ENCODE measurements around the gene CFHR3. TPM values are rescaled to one million over a fixed set of nuclear protein-coding genes. Genes with fewer than 3 reads are reported as not detected.
"Not testable (repeated sequence)": the region's sequence is repeated elsewhere in the genome, so short reads cannot be mapped to it uniquely, and the experiment has no call there.

CFHR3 gene
- total and polyA plus RNA-seq, 9 of the 15 experiments (the other 6 are each of a cell fraction or from before 2014, with no cell fraction given) = 0.14 to 0.47 (median 0.24) TPM

DNA sequence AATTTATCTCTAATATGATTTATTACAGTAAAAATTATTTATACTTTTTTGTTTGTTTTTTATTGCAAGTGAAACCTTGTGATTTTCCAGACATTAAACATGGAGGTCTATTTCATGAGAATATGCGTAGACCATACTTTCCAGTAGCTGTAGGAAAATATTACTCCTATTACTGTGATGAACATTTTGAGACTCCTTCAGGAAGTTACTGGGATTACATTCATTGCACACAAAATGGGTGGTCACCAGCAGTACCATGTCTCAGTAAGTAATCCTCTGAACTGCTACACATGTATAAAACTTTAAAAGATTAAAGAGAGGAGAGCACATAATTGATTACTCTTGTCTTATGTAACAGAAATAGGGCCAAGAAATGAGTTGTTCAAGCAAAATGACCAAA lies 4.5 kb downstream of the CFHR3 start (continued):
- no peak for TF ChIP-seq ZNF707 (CRISPR knock-in tag; conservative IDR thresholded peaks at IDR 0.05)
- TF ChIP-seq, protein P1, sequence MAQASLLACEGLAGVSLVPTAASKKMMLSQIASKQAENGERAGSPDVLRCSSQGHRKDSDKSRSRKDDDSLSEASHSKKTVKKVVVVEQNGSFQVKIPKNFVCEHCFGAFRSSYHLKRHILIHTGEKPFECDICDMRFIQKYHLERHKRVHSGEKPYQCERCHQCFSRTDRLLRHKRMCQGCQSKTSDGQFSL (CRISPR knock-in tag; IDR thresholded peaks at IDR 0.05) = no peak
- TF ChIP-seq, protein P1 (tag; IDR thresholded peaks at IDR 0.05) = no peak
- TF ChIP-seq, protein P2, sequence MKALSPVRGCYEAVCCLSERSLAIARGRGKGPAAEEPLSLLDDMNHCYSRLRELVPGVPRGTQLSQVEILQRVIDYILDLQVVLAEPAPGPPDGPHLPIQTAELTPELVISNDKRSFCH (CRISPR knock-in tag; IDR thresholded peaks at IDR 0.05) = no peak
- TF ChIP-seq, protein P2 (tag; IDR thresholded peaks at IDR 0.05) = no peak

DNA sequence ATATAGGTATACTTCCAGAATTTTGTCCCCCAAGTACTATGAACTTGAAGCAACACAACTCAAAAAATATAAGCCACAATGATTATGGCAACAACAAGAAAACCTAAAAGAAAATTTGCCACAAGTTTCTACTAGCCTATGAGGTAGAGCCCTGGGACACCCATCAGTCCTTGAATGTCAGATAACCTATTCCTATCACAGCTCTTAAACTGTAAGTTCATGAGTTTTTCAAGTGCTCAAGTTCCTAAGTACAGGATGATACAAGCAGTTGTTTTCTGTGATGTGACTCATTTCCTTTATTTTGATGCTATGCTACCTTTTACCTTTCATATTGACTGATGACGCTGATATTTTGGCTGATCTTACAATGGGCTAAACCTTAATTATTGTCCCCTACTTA lies 16.6 kb downstream of the CFHR3 start:
- H4K20me1 ChIP-seq (replicated peaks; ENCODE audit: control insufficient read depth, insufficient read depth, low read length); in situ Hi-C loops (cut with MboI); intact Hi-C loops (cut with micrococcal nuclease); H3K9me1 ChIP-seq (ENCODE audit: control insufficient read depth, insufficient read depth, low read length); FAIRE-seq; POLR2A ChIA-PET; H3K4me1 ChIP-seq (replicated peaks in 1 of 2; ENCODE audit: control insufficient read depth in 2 of 2, insufficient read depth in 2 of 2, low read length in 2 of 2); H3K9me3 ChIP-seq (replicated peaks; ENCODE audit: control insufficient read depth, insufficient read depth, low read depth, low read length); H3K4me3 ChIP-seq; BruUV-seq (replicated peaks); DNase-seq (ENCODE audit: extremely low read depth in 1 of 4, low spot score in 3 of 4); ATAC-seq; H3K27me3 ChIP-seq (ENCODE audit: control insufficient read depth in 2 of 2, insufficient read depth in 2 of 2, low read length in 2 of 2); H3K27ac ChIP-seq (ENCODE audit: extremely low read depth, low read depth, low read length); H3K36me3 ChIP-seq (ENCODE audit: control insufficient read depth, insufficient read depth, low read length); H3K4me2 ChIP-seq (ENCODE audit: insufficient read depth, low read length); H3K9ac ChIP-seq (ENCODE audit: insufficient read depth in 1 of 2, low read depth in 2 of 2, low read length in 2 of 2); H2AFZ ChIP-seq (ENCODE audit: low read depth, low read length); CTCF ChIA-PET (ENCODE audit: low intra/inter-chr PET ratio); H3K79me2 ChIP-seq (ENCODE audit: control insufficient read depth, insufficient read depth, low read length): not testable (repeated sequence)
- no CpG with 5 or more reads among the region's 1 CpG for WGBS (ENCODE audit: insufficient coverage, low coverage, missing lambda C conversion rate)

DNA sequence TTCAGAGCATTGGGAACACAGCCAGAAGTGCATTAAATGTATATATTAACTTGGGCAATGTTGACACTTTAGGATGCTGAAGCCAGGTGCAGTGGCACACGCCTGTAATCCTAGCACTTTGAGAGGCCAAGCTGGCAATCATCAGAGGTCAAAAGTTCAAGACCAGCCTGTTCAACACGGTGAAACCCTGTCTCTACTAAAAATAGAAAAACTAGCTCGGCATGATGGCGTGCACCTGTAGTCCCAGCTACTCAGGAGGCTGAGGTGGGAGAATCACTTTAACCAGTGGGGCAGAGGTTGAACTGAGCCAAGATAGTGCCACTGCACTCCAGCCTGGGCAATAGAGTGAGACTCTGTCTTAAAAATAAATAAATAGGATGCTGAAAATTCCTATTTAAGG lies 19.5 kb downstream of the CFHR3 start:
- CTCF ChIA-PET (ENCODE audit: low intra/inter-chr PET ratio); ATAC-seq; H3K27me3 ChIP-seq (ENCODE audit: control insufficient read depth in 2 of 2, insufficient read depth in 2 of 2, low read length in 2 of 2); H3K4me3 ChIP-seq; H3K79me2 ChIP-seq (ENCODE audit: control insufficient read depth, insufficient read depth, low read length); H3K4me2 ChIP-seq (ENCODE audit: insufficient read depth, low read length); H3K27ac ChIP-seq (ENCODE audit: extremely low read depth, low read depth, low read length); H4K20me1 ChIP-seq (replicated peaks; ENCODE audit: control insufficient read depth, insufficient read depth, low read length); H2AFZ ChIP-seq (ENCODE audit: low read depth, low read length); in situ Hi-C loops (cut with MboI); intact Hi-C loops (cut with micrococcal nuclease); FAIRE-seq; H3K36me3 ChIP-seq (ENCODE audit: control insufficient read depth, insufficient read depth, low read length); DNase-seq (ENCODE audit: extremely low read depth in 1 of 4, low spot score in 3 of 4); POLR2A ChIA-PET; H3K9me1 ChIP-seq (ENCODE audit: control insufficient read depth, insufficient read depth, low read length); H3K9ac ChIP-seq (ENCODE audit: insufficient read depth in 1 of 2, low read depth in 2 of 2, low read length in 2 of 2); H3K9me3 ChIP-seq (replicated peaks; ENCODE audit: control insufficient read depth, insufficient read depth, low read depth, low read length); BruUV-seq (replicated peaks); H3K4me1 ChIP-seq (replicated peaks in 1 of 2; ENCODE audit: control insufficient read depth in 2 of 2, insufficient read depth in 2 of 2, low read length in 2 of 2): not testable (repeated sequence)
- no CpG with 5 or more reads among the region's 4 CpGs for WGBS (ENCODE audit: insufficient coverage, low coverage, missing lambda C conversion rate)

Measured in K562 (cell line).